SK-N-SH treated with all-trans-retinoic acid at 6 μM for 48 hours (cell line): ENCODE measurements around the gene MYO3A.

ENCODE experiments used
- ATAC-seq: fragments of 200-7000 bp; cut with Tn5 transposase; 3 replicates; pipeline ENCODE4 v1.9.1; 2020; ENCODE audit warnings: mild to moderate bottlenecking, moderate library complexity
- ARNTL ChIP-seq: fragments of 450-650 bp; formaldehyde crosslinking; IDR thresholded peaks from 2 replicates; pipeline ENCODE4 v1.5.0; 2020; ENCODE audit warnings: low read depth, mild to moderate bottlenecking, moderate library complexity, borderline replicate concordance
- BACH2 ChIP-seq: fragments of 250-450 bp; sonication (Bioruptor Pico); IDR thresholded peaks from 2 replicates; pipeline ENCODE4 v1.9.0; 2021; ENCODE audit warnings: mild to moderate bottlenecking, borderline replicate concordance
- CREB5 ChIP-seq: fragments of 250-450 bp; sonication (Bioruptor Pico); IDR thresholded peaks from 2 replicates; pipeline ENCODE4 v1.5.1; 2020; ENCODE audit warnings: low read depth, mild to moderate bottlenecking, moderate library complexity
- CSDC2 ChIP-seq: fragments of 250-450 bp; sonication (Bioruptor Pico); IDR thresholded peaks from 2 replicates; pipeline ENCODE4 v1.5.0; 2020; ENCODE audit warnings: mild to moderate bottlenecking, moderate library complexity
- CSRNP3 ChIP-seq: fragments of 250-450 bp; sonication (Bioruptor Pico); IDR thresholded peaks from 2 replicates; pipeline ENCODE4 v1.5.1; 2021; ENCODE audit warnings: mild to moderate bottlenecking, moderate library complexity
- ESRRG ChIP-seq: fragments of 250-450 bp; sonication (Bioruptor Pico); IDR thresholded peaks from 2 replicates; pipeline ENCODE4 v1.6.1; 2021; ENCODE audit warnings: mild to moderate bottlenecking
- GLIS3 ChIP-seq: fragments of 250-450 bp; sonication (Bioruptor Pico); IDR thresholded peaks from 2 replicates; pipeline ENCODE4 v1.5.0; 2020; ENCODE audit warnings: mild to moderate bottlenecking, moderate library complexity
- ISL1 ChIP-seq: fragments of 250-450 bp; sonication (Bioruptor Pico); IDR thresholded peaks from 2 replicates; pipeline ENCODE4 v2.1.2; 2022; ENCODE audit warnings: mild to moderate bottlenecking, moderate library complexity
- OSR1 ChIP-seq: fragments of 250-450 bp; sonication (Bioruptor Pico); IDR thresholded peaks from 2 replicates; pipeline ENCODE4 v1.8.0; 2022; ENCODE audit warnings: moderate library complexity, mild to moderate bottlenecking, inconsistent platforms
- PPARA ChIP-seq: fragments of 250-450 bp; sonication (Bioruptor Pico); IDR thresholded peaks from 2 replicates; pipeline ENCODE4 v1.5.0; 2020; ENCODE audit warnings: mild to moderate bottlenecking, borderline replicate concordance
- RARB ChIP-seq: fragments of 250-450 bp; sonication (Bioruptor Pico); IDR thresholded peaks from 2 replicates; pipeline ENCODE4 v1.8.0; 2021; ENCODE audit warnings: mild to moderate bottlenecking, moderate library complexity
- TCF4 ChIP-seq: fragments of 250-450 bp; sonication (Bioruptor Pico); IDR thresholded peaks from 2 replicates; pipeline ENCODE4 v1.8.0; 2021; ENCODE audit warnings: mild to moderate bottlenecking, moderate library complexity, borderline replicate concordance
- TOX ChIP-seq: fragments of 250-450 bp; sonication (Bioruptor Pico); IDR thresholded peaks from 2 replicates; pipeline ENCODE4 v1.8.0; 2021; ENCODE audit warnings: mild to moderate bottlenecking, moderate library complexity, borderline replicate concordance
- ZC3H10 ChIP-seq: fragments of 250-450 bp; sonication (Bioruptor Pico); IDR thresholded peaks from 2 replicates; pipeline ENCODE4 v1.5.1; 2021; ENCODE audit warnings: mild to moderate bottlenecking, moderate library complexity
- ZFP3 ChIP-seq: fragments of 250-450 bp; sonication (Bioruptor Pico); IDR thresholded peaks from 2 replicates; pipeline ENCODE4 v1.5.0; 2020; ENCODE audit warnings: mild to moderate bottlenecking, moderate library complexity
- ZFP30 ChIP-seq: fragments of 450-650 bp; formaldehyde crosslinking; IDR thresholded peaks from 2 replicates; pipeline ENCODE4 v1.5.0; 2022; ENCODE audit warnings: mild to moderate bottlenecking, moderate library complexity
- ZNF565 ChIP-seq: fragments of 450-650 bp; formaldehyde crosslinking; conservative IDR thresholded peaks from 2 replicates; pipeline ENCODE4 v1.5.0; 2020; ENCODE audit warnings: low read depth, mild to moderate bottlenecking, moderate library complexity
- ZNF70 ChIP-seq: fragments of 450-650 bp; formaldehyde crosslinking; IDR thresholded peaks from 2 replicates; pipeline ENCODE4 v1.5.0; 2020; ENCODE audit warnings: mild to moderate bottlenecking, moderate library complexity
- ZNF8 ChIP-seq: fragments of 450-650 bp; formaldehyde crosslinking; IDR thresholded peaks from 2 replicates; pipeline ENCODE4 v1.5.0; 2020; ENCODE audit warnings: mild to moderate bottlenecking, moderate library complexity
- TF ChIP-seq, protein P1 (sequence below): fragments of 250-450 bp; sonication (Bioruptor Pico); IDR thresholded peaks from 2 replicates; pipeline ENCODE4 v1.8.0; 2021; ENCODE audit warnings: low read depth, mild to moderate bottlenecking, moderate library complexity, borderline replicate concordance
- TF ChIP-seq, protein P2 (sequence below): fragments of 250-450 bp; sonication (Bioruptor Pico); IDR thresholded peaks from 2 replicates; pipeline ENCODE4 v1.5.0; 2020; ENCODE audit warnings: mild to moderate bottlenecking, moderate library complexity
- TF ChIP-seq, protein P3 (sequence below): fragments of 250-450 bp; sonication (Bioruptor Pico); IDR thresholded peaks from 2 replicates; pipeline ENCODE4 v1.8.0; 2020; ENCODE audit warnings: mild to moderate bottlenecking, moderate library complexity, borderline replicate concordance

The MYO3A gene

DNA sequence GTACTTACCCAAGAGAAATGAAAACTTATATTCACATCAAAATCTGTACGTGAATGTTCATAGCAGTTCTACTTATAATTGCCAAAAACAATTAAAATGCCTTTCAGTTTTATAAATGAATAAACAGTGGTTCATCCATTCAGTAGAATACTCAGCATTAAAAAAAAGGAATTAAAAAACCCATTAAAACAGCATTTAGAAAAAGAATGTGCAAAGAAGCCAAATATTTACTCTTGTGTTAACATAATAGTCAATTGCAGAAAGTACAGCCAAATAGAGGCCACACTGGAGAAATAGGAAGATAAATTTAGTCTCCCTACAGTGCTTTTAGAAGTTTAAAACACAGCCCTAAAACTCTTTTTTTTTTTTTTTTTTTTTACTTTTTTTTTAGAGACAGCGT is 54.6 kb downstream of the MYO3A start:
- no peak for ATAC-seq
- TF ChIP-seq ARNTL (CRISPR knock-in tag) (no peak), ZFP3 (CRISPR knock-in tag) (no peak), ZNF70 (CRISPR knock-in tag) (no peak), GLIS3 (CRISPR knock-in tag) (no peak), CREB5 (no peak), CSRNP3 (CRISPR knock-in tag) (no peak), ZC3H10 (no peak)

DNA sequence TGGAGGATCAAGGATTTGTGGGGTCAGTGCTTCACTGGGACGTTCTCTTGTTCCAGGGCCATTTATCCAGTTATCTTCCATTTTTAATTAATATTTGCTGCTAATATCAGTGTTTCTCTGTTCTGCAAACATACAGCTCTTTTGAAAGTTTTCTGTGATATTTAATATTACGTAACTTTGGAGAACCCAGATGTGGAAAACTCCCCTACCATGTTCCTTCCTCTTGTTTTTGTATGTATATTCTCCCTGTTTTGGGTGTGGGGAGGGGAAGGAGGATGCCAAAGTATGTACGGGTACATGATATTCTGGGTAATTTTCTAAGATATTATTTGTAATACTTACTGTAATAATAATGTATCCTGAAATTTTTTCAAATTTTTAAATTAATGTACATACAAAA is 55.9 kb downstream of the MYO3A start:
- ATAC-seq: no peak
- TF ChIP-seq BACH2 (CRISPR knock-in tag) (no peak), ISL1 (CRISPR knock-in tag) (no peak), ZNF70 (CRISPR knock-in tag) (no peak), CREB5 (no peak), ARNTL (CRISPR knock-in tag) (no peak), TCF4 (CRISPR knock-in tag) (no peak), RARB (CRISPR knock-in tag) (no peak), ZC3H10 (no peak), CSDC2 (CRISPR knock-in tag) (no peak)
- TF ChIP-seq, protein P1, sequence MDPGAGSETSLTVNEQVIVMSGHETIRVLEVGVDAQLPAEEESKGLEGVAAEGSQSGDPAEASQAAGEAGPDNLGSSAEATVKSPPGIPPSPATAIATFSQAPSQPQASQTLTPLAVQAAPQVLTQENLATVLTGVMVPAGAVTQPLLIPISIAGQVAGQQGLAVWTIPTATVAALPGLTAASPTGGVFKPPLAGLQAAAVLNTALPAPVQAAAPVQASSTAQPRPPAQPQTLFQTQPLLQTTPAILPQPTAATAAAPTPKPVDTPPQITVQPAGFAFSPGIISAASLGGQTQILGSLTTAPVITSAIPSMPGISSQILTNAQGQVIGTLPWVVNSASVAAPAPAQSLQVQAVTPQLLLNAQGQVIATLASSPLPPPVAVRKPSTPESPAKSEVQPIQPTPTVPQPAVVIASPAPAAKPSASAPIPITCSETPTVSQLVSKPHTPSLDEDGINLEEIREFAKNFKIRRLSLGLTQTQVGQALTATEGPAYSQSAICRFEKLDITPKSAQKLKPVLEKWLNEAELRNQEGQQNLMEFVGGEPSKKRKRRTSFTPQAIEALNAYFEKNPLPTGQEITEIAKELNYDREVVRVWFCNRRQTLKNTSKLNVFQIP: no peak
- TF ChIP-seq, protein P2, sequence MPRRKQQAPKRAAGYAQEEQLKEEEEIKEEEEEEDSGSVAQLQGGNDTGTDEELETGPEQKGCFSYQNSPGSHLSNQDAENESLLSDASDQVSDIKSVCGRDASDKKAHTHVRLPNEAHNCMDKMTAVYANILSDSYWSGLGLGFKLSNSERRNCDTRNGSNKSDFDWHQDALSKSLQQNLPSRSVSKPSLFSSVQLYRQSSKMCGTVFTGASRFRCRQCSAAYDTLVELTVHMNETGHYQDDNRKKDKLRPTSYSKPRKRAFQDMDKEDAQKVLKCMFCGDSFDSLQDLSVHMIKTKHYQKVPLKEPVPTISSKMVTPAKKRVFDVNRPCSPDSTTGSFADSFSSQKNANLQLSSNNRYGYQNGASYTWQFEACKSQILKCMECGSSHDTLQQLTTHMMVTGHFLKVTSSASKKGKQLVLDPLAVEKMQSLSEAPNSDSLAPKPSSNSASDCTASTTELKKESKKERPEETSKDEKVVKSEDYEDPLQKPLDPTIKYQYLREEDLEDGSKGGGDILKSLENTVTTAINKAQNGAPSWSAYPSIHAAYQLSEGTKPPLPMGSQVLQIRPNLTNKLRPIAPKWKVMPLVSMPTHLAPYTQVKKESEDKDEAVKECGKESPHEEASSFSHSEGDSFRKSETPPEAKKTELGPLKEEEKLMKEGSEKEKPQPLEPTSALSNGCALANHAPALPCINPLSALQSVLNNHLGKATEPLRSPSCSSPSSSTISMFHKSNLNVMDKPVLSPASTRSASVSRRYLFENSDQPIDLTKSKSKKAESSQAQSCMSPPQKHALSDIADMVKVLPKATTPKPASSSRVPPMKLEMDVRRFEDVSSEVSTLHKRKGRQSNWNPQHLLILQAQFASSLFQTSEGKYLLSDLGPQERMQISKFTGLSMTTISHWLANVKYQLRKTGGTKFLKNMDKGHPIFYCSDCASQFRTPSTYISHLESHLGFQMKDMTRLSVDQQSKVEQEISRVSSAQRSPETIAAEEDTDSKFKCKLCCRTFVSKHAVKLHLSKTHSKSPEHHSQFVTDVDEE (CRISPR knock-in tag): no peak
- TF ChIP-seq, protein P3, sequence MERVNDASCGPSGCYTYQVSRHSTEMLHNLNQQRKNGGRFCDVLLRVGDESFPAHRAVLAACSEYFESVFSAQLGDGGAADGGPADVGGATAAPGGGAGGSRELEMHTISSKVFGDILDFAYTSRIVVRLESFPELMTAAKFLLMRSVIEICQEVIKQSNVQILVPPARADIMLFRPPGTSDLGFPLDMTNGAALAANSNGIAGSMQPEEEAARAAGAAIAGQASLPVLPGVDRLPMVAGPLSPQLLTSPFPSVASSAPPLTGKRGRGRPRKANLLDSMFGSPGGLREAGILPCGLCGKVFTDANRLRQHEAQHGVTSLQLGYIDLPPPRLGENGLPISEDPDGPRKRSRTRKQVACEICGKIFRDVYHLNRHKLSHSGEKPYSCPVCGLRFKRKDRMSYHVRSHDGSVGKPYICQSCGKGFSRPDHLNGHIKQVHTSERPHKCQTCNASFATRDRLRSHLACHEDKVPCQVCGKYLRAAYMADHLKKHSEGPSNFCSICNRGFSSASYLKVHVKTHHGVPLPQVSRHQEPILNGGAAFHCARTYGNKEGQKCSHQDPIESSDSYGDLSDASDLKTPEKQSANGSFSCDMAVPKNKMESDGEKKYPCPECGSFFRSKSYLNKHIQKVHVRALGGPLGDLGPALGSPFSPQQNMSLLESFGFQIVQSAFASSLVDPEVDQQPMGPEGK (CRISPR knock-in tag): no peak

DNA sequence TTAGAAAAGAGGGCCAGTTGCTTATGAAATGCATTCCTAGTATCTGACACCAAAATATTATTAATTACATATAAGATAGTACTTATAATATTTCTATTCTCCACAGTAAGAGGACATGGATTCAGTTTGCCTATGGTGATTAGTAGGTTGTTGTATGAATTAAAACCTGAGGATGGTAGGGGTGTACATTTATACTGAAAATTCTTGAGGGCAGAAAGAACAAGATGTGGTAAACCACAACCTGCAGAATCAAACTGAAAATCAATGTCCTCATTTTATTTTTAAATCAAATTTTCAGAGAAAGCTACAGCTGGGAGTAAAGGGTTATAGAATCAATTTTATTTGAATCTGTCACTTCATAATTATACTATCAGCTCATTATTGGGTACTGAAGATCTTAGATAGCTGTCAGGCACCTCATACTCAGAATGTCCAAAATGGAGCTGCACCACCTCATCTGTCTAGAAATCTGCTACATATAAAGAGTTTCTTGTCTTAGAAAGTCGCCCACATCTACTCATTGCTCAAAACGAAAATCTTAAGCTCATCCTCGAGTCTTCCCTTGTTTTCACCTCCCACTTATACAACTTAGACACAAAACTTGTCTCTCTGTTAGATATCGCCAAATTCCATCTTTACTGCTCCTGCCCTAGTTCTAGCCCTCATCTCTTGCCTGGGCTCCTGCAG is 65.4 kb downstream of the MYO3A start:
- TF ChIP-seq, protein P3 (CRISPR knock-in tag): no peak
- TF ChIP-seq PPARA (no peak), CSDC2 (CRISPR knock-in tag) (no peak), ISL1 (CRISPR knock-in tag) (no peak), OSR1 (CRISPR knock-in tag) (no peak), ZFP30 (CRISPR knock-in tag) (no peak), TOX (CRISPR knock-in tag) (no peak), ZNF70 (CRISPR knock-in tag) (no peak), ESRRG (CRISPR knock-in tag) (no peak), ZNF565 (CRISPR knock-in tag) (no peak), TCF4 (CRISPR knock-in tag) (no peak), ZNF8 (CRISPR knock-in tag) (no peak), CSRNP3 (CRISPR knock-in tag) (no peak), ZFP3 (CRISPR knock-in tag) (no peak)
- no peak for ATAC-seq
